HepG2 (cell line): ENCODE results near the gene PRR5L. TPM values are rescaled to one million over a fixed set of nuclear protein-coding genes. Genes with fewer than 3 reads are reported as not detected.

Experiments
- ATAC-seq: fragments of 200-7000 bp; cut with Tn5 transposase; 3 replicates; pipeline ENCODE4 v1.9.1; 2020; ENCODE audit warnings: mild to moderate bottlenecking, moderate library complexity
- BruUV-seq: library from RNA; stranded (reverse); fragments of 400-500 nt; replicated peaks from 2 replicates; lab custom pipeline; 2021; lab: Mats Ljungman, UMichigan
- CTCF ChIA-PET: fragments of 300-600 bp; formaldehyde crosslinking; extraction: SDS; loops from one replicate; lab custom pipeline; 2021; ENCODE audit warnings: low total read pairs, inconsistent platforms, low intra/inter-chr PET ratio; lab: Yijun Ruan, JAX
- POLR2A ChIA-PET: fragments of 350-600 bp; sonication (Branson Sonifier 250); formaldehyde crosslinking; loops from one replicate; lab custom pipeline; 2020; ENCODE audit warnings: antibody characterized with exemption, inconsistent platforms; lab: Yijun Ruan, JAX
- DNase-seq: peaks from one replicate; pipeline ENCODE4 v3.0.0-alpha.2; 2015; ENCODE audit warnings: low spot score
- FAIRE-seq: peaks from 3 replicates; lab custom pipeline; 2011; peaks lifted over from hg19 to GRCh38; lab: Jason Lieb, UNC
- H2AFZ ChIP-seq: one replicate; pipeline ENCODE4 v1.6.1; 2011; ENCODE audit warnings: low read length, inconsistent platforms
- H3K27ac ChIP-seq: fragments of 300-600 bp; 3 replicates; pipeline ENCODE4 v1.8.0; 2011; ENCODE audit warnings: mixed run types, mild to moderate bottlenecking, mixed read lengths, low read length, inconsistent platforms; ENCODE audit not compliant: insufficient read depth; ENCODE audit errors: extremely low read length
- H3K27me3 ChIP-seq, 2 experiments: fragments of 200-600 bp in 1 of 2; 2 replicates in 1 of 2; 3 replicates in 1 of 2; pipeline versions ENCODE4 v1.6.0 to v1.8.0; 2011; ENCODE audit warnings: low read length in 2 of 2, mild to moderate bottlenecking in 2 of 2, moderate library complexity in 2 of 2, inconsistent platforms in 1 of 2; ENCODE audit not compliant: insufficient read depth in 2 of 2, control insufficient read depth in 1 of 2
- H3K36me3 ChIP-seq, 2 experiments: fragments of 200-600 bp in 1 of 2; replicated peaks in 1 of 2; 2 replicates in 1 of 2; 3 replicates in 1 of 2; pipeline versions ENCODE4 v1.5.1 to v1.8.0; 2011; ENCODE audit warnings: low read length in 2 of 2, inconsistent platforms in 1 of 2; ENCODE audit not compliant: insufficient read depth in 2 of 2, control insufficient read depth in 1 of 2
- H3K4me1 ChIP-seq: 2 replicates; pipeline ENCODE4 v1.5.1; 2012; ENCODE audit warnings: low read length, inconsistent platforms; ENCODE audit not compliant: insufficient read depth
- H3K4me2 ChIP-seq: 2 replicates; pipeline ENCODE4 v1.6.0; 2011; ENCODE audit warnings: low read depth, low read length, inconsistent platforms
- H3K4me3 ChIP-seq, 3 experiments: fragments of 200-600 bp in 1 of 3; sonication (generic), shearing (Covaris generic) in 1 of 3; replicated peaks in 1 of 3; 2 replicates each; pipeline ENCODE4 v1.5.1; 2011 to 2016; ENCODE audit warnings: low read length in 3 of 3, inconsistent platforms in 2 of 3, low read depth in 2 of 3, mild to moderate bottlenecking in 2 of 3, control low read depth in 1 of 3, mixed read lengths in 1 of 3; ENCODE audit not compliant: insufficient read depth in 1 of 3
- H3K79me2 ChIP-seq: one replicate; pipeline ENCODE4 v1.6.1; 2011; ENCODE audit warnings: low read length, inconsistent platforms; ENCODE audit not compliant: insufficient read depth
- H3K9ac ChIP-seq: 2 replicates; pipeline ENCODE4 v1.6.0; 2011; ENCODE audit warnings: mild to moderate bottlenecking, low read depth, low read length, inconsistent platforms; ENCODE audit not compliant: insufficient read depth
- H3K9me3 ChIP-seq: 2 replicates; pipeline ENCODE4 v1.5.1; 2012; ENCODE audit warnings: mild to moderate bottlenecking, low read length
- H4K20me1 ChIP-seq: 2 replicates; pipeline ENCODE4 v1.6.0; 2011; ENCODE audit warnings: inconsistent platforms, mild to moderate bottlenecking, low read length, moderate library complexity; ENCODE audit not compliant: insufficient read depth
- ARNT ChIP-seq: fragments of 450-650 bp; IDR thresholded peaks from 2 replicates; pipeline ENCODE4 v1.6.1; 2017
- CBFB ChIP-seq: sonication (generic); formaldehyde crosslinking; IDR thresholded peaks from 2 replicates; pipeline ENCODE4 v1.4.0; 2020; ENCODE audit warnings: missing genetic modification reagents
- FLYWCH1 ChIP-seq: sonication (generic); formaldehyde crosslinking; IDR thresholded peaks from 2 replicates; pipeline ENCODE4 v1.8.1; 2023; ENCODE audit warnings: mild to moderate bottlenecking, missing genetic modification reagents
- NCOA1 ChIP-seq: sonication (generic); formaldehyde crosslinking; IDR thresholded peaks from 2 replicates; pipeline ENCODE4 v1.9.0; 2021; ENCODE audit warnings: missing genetic modification reagents
- NFKBIZ ChIP-seq: IDR thresholded peaks from 2 replicates; pipeline ENCODE4 v1.6.1; 2018; ENCODE audit warnings: missing genetic modification reagents, missing compliant biosample characterization
- NPAS2 ChIP-seq: sonication (generic); formaldehyde crosslinking; IDR thresholded peaks from 2 replicates; pipeline ENCODE4 v1.8.0; 2022; ENCODE audit warnings: mild to moderate bottlenecking, missing genetic modification reagents, borderline replicate concordance
- NR1H2 ChIP-seq: sonication (generic); formaldehyde crosslinking; IDR thresholded peaks from 2 replicates; pipeline ENCODE4 v1.8.1; 2022; ENCODE audit warnings: low read depth, missing genetic modification reagents, borderline replicate concordance
- RARG ChIP-seq: sonication (generic); formaldehyde crosslinking; IDR thresholded peaks from 2 replicates; pipeline ENCODE4 v1.4.0; 2020; ENCODE audit warnings: low read depth, mild to moderate bottlenecking, missing genetic modification reagents
- TRIM24 ChIP-seq: sonication (generic); formaldehyde crosslinking; IDR thresholded peaks from 2 replicates; pipeline ENCODE4 v1.8.0; 2022; ENCODE audit warnings: mild to moderate bottlenecking, missing genetic modification reagents
- ZNF775 ChIP-seq: sonication (generic); formaldehyde crosslinking; IDR thresholded peaks from 2 replicates; pipeline ENCODE4 v1.4.0; 2020; ENCODE audit warnings: missing genetic modification reagents, mild to moderate bottlenecking, moderate library complexity, borderline replicate concordance
- WGBS: methylation state at CpG from one replicate; pipeline ENCODE4 v1.1.6; 2017; ENCODE audit warnings: low lambda C conversion rate; 5-methylcytosine and 5-hydroxymethylcytosine counted together
- in situ Hi-C: cut with HindIII; loops from 2 replicates; pipeline ENCODE4 v1.10.0; 2017; ENCODE audit warnings: low pct_unique_long_range_greater_than_20kb; ENCODE audit not compliant: extremely low pct_ligation_motif_present
- intact Hi-C: fragments of 100-400 bp; cut with micrococcal nuclease; formaldehyde crosslinking; loops from one replicate; pipeline ENCODE4 v1.10.0; 2022; ENCODE audit not compliant: unreplicated experiment
- polyA plus RNA-seq, 8 experiments: library from polyadenylated mRNA; depleted of rRNA in 3 of 8; stranded (reverse) in 7 of 8; unstranded in 1 of 8; fragments of >200 nt; fragmentation: Illumina TruSeq in 4 of 8; extraction: Trizol in 4 of 8; gene quantifications; 2 replicates each; pipeline versions ENCODE4 v1.2.1 to v1.2.3, GENCODE V29; 2011 to 2016; ENCODE audit warnings: low read depth in 4 of 8, missing spikeins in 1 of 8, mixed read lengths in 1 of 8; ENCODE audit not compliant: insufficient read depth in 1 of 8
- total RNA-seq, 5 experiments: library from RNA; depleted of rRNA; stranded (reverse); fragments of >200 nt; fragmentation: Illumina TruSeq; extraction: Trizol; gene quantifications; 2 replicates each; pipeline ENCODE4 v1.2.3, GENCODE V29; 2016; ENCODE audit warnings: low read depth in 1 of 5
- TF ChIP-seq, protein P1 (sequence below): sonication (generic); formaldehyde crosslinking; IDR thresholded peaks from 2 replicates; pipeline ENCODE4 v1.8.1; 2023; ENCODE audit warnings: missing genetic modification reagents, inconsistent platforms, borderline replicate concordance

Gene PRR5L
- total and polyA plus RNA-seq, 2 of the 13 experiments (the other 11 are each of a cell fraction or from before 2014, with no cell fraction given): 0.16 TPM; not detected in 1

DNA sequence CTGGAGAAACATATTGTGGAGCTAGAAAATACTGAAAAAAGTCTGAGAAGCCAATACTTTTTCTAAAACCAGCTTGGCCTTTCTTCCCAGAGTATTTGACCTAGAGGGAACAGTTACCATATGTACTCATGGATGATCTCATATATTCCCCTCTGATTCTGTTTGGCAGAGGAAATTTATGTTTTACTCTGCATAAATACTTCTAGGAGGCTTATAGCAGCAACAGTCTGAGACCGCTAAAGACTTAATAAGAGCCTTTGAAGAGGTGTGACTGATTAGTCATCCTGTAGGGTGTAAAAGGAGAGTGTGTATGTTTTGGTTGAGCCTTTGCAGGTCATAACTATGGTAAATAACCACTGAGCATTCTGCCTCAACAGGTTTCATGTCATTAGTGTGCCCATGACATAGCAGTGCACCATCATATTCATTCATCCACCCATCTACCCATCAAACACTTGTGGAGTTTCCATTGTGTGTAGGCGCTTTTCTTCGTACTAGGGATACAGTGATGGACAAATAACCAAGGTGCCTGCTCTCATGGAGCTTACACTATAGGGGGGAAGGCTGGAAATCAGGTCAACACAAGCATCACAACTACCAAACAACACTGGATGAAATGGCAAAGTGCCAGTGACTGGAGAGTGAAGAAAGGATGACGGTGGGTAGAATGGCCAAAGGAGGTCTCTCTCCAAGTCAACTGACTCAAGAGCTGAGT is 169.5 kb downstream of the PRR5L start (continued):
- no peak for TF ChIP-seq NCOA1 (CRISPR knock-in tag)
- TF ChIP-seq TRIM24 (CRISPR knock-in tag): no peak
- no peak for TF ChIP-seq NFKBIZ
- TF ChIP-seq ARNT: no peak
- no peak for TF ChIP-seq NR1H2 (CRISPR knock-in tag)
- no peak for TF ChIP-seq CBFB (CRISPR knock-in tag)
- TF ChIP-seq, protein P1, sequence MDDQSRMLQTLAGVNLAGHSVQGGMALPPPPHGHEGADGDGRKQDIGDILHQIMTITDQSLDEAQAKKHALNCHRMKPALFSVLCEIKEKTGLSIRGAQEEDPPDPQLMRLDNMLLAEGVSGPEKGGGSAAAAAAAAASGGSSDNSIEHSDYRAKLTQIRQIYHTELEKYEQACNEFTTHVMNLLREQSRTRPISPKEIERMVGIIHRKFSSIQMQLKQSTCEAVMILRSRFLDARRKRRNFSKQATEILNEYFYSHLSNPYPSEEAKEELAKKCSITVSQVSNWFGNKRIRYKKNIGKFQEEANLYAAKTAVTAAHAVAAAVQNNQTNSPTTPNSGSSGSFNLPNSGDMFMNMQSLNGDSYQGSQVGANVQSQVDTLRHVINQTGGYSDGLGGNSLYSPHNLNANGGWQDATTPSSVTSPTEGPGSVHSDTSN: no peak
- TF ChIP-seq RARG: no peak

- Histone ChIP-seq H3K4me1 (no peaks in the 10 kb centered on the region), H4K20me1 (no peaks in the 10 kb centered on the region), H2AFZ (no peak overlapping the region), H3K27ac (no peak overlapping the region), H3K79me2 (no peaks in the 10 kb centered on the region), H3K4me3 (no peak overlapping the region), H3K9me3 (no peaks in the 10 kb centered on the region), H3K27me3 (no peaks in the 10 kb centered on the region), H3K36me3 (no peaks in the 10 kb centered on the region), H3K9ac (no peak overlapping the region), H3K4me2 (no peak overlapping the region)
- ChIA-PET CTCF (no interaction called here), POLR2A (no interaction called here)
- ATAC-seq (no peak), FAIRE-seq (no peak), DNase-seq (no peak)
- BruUV-seq: no TSS peak
- TF ChIP-seq FLYWCH1 (CRISPR knock-in tag) (no peak), NPAS2 (CRISPR knock-in tag) (no peak), ZNF775 (CRISPR knock-in tag) (no peak)
- WGBS: 91% methylated on average over 2 of the region's 3 CpGs
- intact Hi-C loops (no loop called here), in situ Hi-C loops (no loop called here)
Observed at GRCh38 chr11:36467012-36467411, 170.9 kb downstream of the PRR5L start.
